H1 (cell line): ENCODE results near the gene ELOVL4.

Experiments
- EGR1 ChIP-seq: IDR thresholded peaks from 2 replicates; pipeline ENCODE4 v1.6.1; 2011; ENCODE audit warnings: low read depth, low read length, borderline replicate concordance
- EZH2 ChIP-seq: fragments of 200-600 bp; sonication (generic); IDR thresholded peaks from 2 replicates; pipeline ENCODE4 v1.7.1; 2012; ENCODE audit warnings: low read depth, mild to moderate bottlenecking, moderate library complexity, low read length, inconsistent platforms; ENCODE audit not compliant: severe bottlenecking
- RAD21 ChIP-seq, 2 experiments: IDR thresholded peaks in 1 of 2; conservative IDR thresholded peaks in 1 of 2; 2 replicates each; pipeline ENCODE4 v1.6.1; 2011; ENCODE audit warnings: low read depth in 2 of 2, low read length in 2 of 2, improper control_type of control experiment in 1 of 2, inconsistent platforms in 1 of 2, mild to moderate bottlenecking in 1 of 2, moderate library complexity in 1 of 2
- SP4 ChIP-seq: IDR thresholded peaks from 2 replicates; pipeline ENCODE4 v1.6.1; 2012; ENCODE audit warnings: low read length, inconsistent platforms
- TEAD4 ChIP-seq: IDR thresholded peaks from 2 replicates; pipeline ENCODE4 v1.6.1; 2012; ENCODE audit warnings: low read depth, low read length, inconsistent platforms, mixed read lengths
- USF2 ChIP-seq: IDR thresholded peaks from 2 replicates; pipeline ENCODE4 v1.6.1; 2011; ENCODE audit warnings: low read length, improper control_type of control experiment
- TF ChIP-seq, protein P1 (sequence below), 3 experiments: IDR thresholded peaks; 1 replicate in 2 of 3; 2 replicates in 1 of 3; pipeline versions ENCODE4 v1.5.1 to v1.6.1; 2011; ENCODE audit warnings: low read length in 3 of 3, mild to moderate bottlenecking in 3 of 3, inconsistent platforms in 2 of 3, low read depth in 1 of 3, moderate library complexity in 1 of 3; ENCODE audit not compliant: insufficient read depth in 1 of 3; ENCODE audit errors: control extremely low read depth in 1 of 3

- TF ChIP-seq EZH2 (no peak), SP4 (no peak), USF2 (no peak), RAD21 (IDR thresholded peaks at IDR 0.05 in 1 of 2, conservative IDR thresholded peaks at IDR 0.05 in 1 of 2; ENCODE audit: low read depth in 2 of 2, low read length in 2 of 2) (no peak), TEAD4 (no peak), EGR1 (no peak)
- TF ChIP-seq, protein P1, sequence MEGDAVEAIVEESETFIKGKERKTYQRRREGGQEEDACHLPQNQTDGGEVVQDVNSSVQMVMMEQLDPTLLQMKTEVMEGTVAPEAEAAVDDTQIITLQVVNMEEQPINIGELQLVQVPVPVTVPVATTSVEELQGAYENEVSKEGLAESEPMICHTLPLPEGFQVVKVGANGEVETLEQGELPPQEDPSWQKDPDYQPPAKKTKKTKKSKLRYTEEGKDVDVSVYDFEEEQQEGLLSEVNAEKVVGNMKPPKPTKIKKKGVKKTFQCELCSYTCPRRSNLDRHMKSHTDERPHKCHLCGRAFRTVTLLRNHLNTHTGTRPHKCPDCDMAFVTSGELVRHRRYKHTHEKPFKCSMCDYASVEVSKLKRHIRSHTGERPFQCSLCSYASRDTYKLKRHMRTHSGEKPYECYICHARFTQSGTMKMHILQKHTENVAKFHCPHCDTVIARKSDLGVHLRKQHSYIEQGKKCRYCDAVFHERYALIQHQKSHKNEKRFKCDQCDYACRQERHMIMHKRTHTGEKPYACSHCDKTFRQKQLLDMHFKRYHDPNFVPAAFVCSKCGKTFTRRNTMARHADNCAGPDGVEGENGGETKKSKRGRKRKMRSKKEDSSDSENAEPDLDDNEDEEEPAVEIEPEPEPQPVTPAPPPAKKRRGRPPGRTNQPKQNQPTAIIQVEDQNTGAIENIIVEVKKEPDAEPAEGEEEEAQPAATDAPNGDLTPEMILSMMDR (IDR thresholded peaks at IDR 0.05; ENCODE audit: control extremely low read depth in 1 of 3, insufficient read depth in 1 of 3, low read depth in 1 of 3, low read length in 3 of 3) = no peak
These were observed 69.1 kb downstream of the ELOVL4 start for GRCh38 chr6:79878142-79878748.
